ENCODE results near the gene B3GALNT2. TPM values are rescaled to one million over a fixed set of nuclear protein-coding genes. Genes with fewer than 3 reads are reported as not detected.
"Not testable (repeated sequence)": the region's sequence is repeated elsewhere in the genome, so short reads cannot be mapped to it uniquely, and the experiment has no call there.

The B3GALNT2 gene
- total RNA-seq, 1 experiment from 2014 or later = 26.4 TPM

- no TSS peak for BruUV-seq (replicated peaks)
- no peak for DNase-seq
- ChIA-PET CTCF (no interaction called here), POLR2A (ENCODE audit: unreplicated experiment) (no interaction called here)
- no peaks in the 10 kb centered on the region for H3K36me3 ChIP-seq (ENCODE audit: low read depth, low read length)
- H3K27me3 ChIP-seq (ENCODE audit: low read length) = no peaks in the 10 kb centered on the region
- intact Hi-C loops (cut with micrococcal nuclease) = no loop called here
- no peaks in the 10 kb centered on the region for H3F3A ChIP-seq (ENCODE audit: low read length, unreplicated experiment)
- H3K9me3 ChIP-seq (ENCODE audit: low read length) = no peaks in the 10 kb centered on the region
- TF ChIP-seq CTCF (conservative IDR thresholded peaks at IDR 0.05; ENCODE audit: low read depth, low read length) (no peak), EZH2phosphoT487 (IDR thresholded peaks at IDR 0.05; ENCODE audit: borderline replicate concordance, low read length) (no peak), EZH2 (IDR thresholded peaks at IDR 0.05; ENCODE audit: low read length, unreplicated experiment) (no peak)
- H3K4me3 ChIP-seq (ENCODE audit: low read length) = no peak overlapping the region
- H3K79me2 ChIP-seq (ENCODE audit: low read length) = no peaks in the 10 kb centered on the region
- ATAC-seq = no peak
- no peak overlapping the region for H3K9ac ChIP-seq (ENCODE audit: low read length)
- no peaks in the 10 kb centered on the region for H3K9me2 ChIP-seq (replicated peaks; ENCODE audit: low read length)
- no peaks in the 10 kb centered on the region for H3K4me1 ChIP-seq (ENCODE audit: insufficient read depth, low read length)
- no peak overlapping the region for H3K27ac ChIP-seq (ENCODE audit: low read length)
- H2AFZ ChIP-seq (ENCODE audit: low read length) = no peak overlapping the region
- no peaks in the 10 kb centered on the region for H4K20me1 ChIP-seq (ENCODE audit: low read length)
- H3K4me2 ChIP-seq (ENCODE audit: low read length) = no peak overlapping the region
Measured at GRCh38 chr1:235549351-235550139, 45.3 kb upstream of the B3GALNT2 start.

- H3K9me3 ChIP-seq (ENCODE audit: low read length); H3K9me2 ChIP-seq (replicated peaks; ENCODE audit: low read length); H3K4me1 ChIP-seq (ENCODE audit: insufficient read depth, low read length); H3K27me3 ChIP-seq (ENCODE audit: low read length); intact Hi-C loops (cut with micrococcal nuclease); ATAC-seq; H3F3A ChIP-seq (ENCODE audit: low read length, unreplicated experiment); H3K4me2 ChIP-seq (ENCODE audit: low read length); H3K36me3 ChIP-seq (ENCODE audit: low read depth, low read length); DNase-seq; H3K9ac ChIP-seq (ENCODE audit: low read length); H4K20me1 ChIP-seq (ENCODE audit: low read length); H3K79me2 ChIP-seq (ENCODE audit: low read length); H3K27ac ChIP-seq (ENCODE audit: low read length); POLR2A ChIA-PET (ENCODE audit: unreplicated experiment); CTCF ChIA-PET; H3K4me3 ChIP-seq (ENCODE audit: low read length); H2AFZ ChIP-seq (ENCODE audit: low read length); BruUV-seq (replicated peaks): not testable (repeated sequence)
Measured at GRCh38 chr1:235546369-235547155, 42.3 kb upstream of the B3GALNT2 start.

- intact Hi-C loops (cut with micrococcal nuclease) = no loop called here
- Histone ChIP-seq H4K20me1 (ENCODE audit: low read length) (no peaks in the 10 kb centered on the region), H3K4me3 (ENCODE audit: low read length) (no peak overlapping the region), H3K9ac (ENCODE audit: low read length) (no peak overlapping the region), H3K4me2 (ENCODE audit: low read length) (no peak overlapping the region), H3K9me3 (ENCODE audit: low read length) (no peaks in the 10 kb centered on the region), H3F3A (ENCODE audit: low read length, unreplicated experiment) (no peaks in the 10 kb centered on the region), H3K27me3 (ENCODE audit: low read length) (no peaks in the 10 kb centered on the region), H3K36me3 (ENCODE audit: low read depth, low read length) (no peaks in the 10 kb centered on the region), H3K9me2 (replicated peaks; ENCODE audit: low read length) (no peaks in the 10 kb centered on the region), H3K27ac (ENCODE audit: low read length) (no peak overlapping the region), H3K79me2 (ENCODE audit: low read length) (no peaks in the 10 kb centered on the region), H2AFZ (ENCODE audit: low read length) (no peak overlapping the region), H3K4me1 (ENCODE audit: insufficient read depth, low read length) (no peaks in the 10 kb centered on the region)
- no peak for ATAC-seq
- DNase-seq = no peak
- BruUV-seq (replicated peaks) = no TSS peak
- TF ChIP-seq CTCF (conservative IDR thresholded peaks at IDR 0.05; ENCODE audit: low read depth, low read length) (no peak), EZH2 (IDR thresholded peaks at IDR 0.05; ENCODE audit: low read length, unreplicated experiment) (no peak), EZH2phosphoT487 (IDR thresholded peaks at IDR 0.05; ENCODE audit: borderline replicate concordance, low read length) (no peak)
- ChIA-PET CTCF (no interaction called here), POLR2A (ENCODE audit: unreplicated experiment) (no interaction called here)
Measured at GRCh38 chr1:235545292-235545930, 41.2 kb upstream of the B3GALNT2 start.

- BruUV-seq (replicated peaks); H3K4me2 ChIP-seq (ENCODE audit: low read length); H4K20me1 ChIP-seq (ENCODE audit: low read length); DNase-seq; ATAC-seq; H3K9ac ChIP-seq (ENCODE audit: low read length); H3F3A ChIP-seq (ENCODE audit: low read length, unreplicated experiment); H3K4me1 ChIP-seq (ENCODE audit: insufficient read depth, low read length); POLR2A ChIA-PET (ENCODE audit: unreplicated experiment); H3K79me2 ChIP-seq (ENCODE audit: low read length); H3K27me3 ChIP-seq (ENCODE audit: low read length); H3K9me3 ChIP-seq (ENCODE audit: low read length); CTCF ChIA-PET; H3K36me3 ChIP-seq (ENCODE audit: low read depth, low read length); H3K27ac ChIP-seq (ENCODE audit: low read length); H2AFZ ChIP-seq (ENCODE audit: low read length); H3K4me3 ChIP-seq (ENCODE audit: low read length); intact Hi-C loops (cut with micrococcal nuclease); H3K9me2 ChIP-seq (replicated peaks; ENCODE audit: low read length): not testable (repeated sequence)
Measured at GRCh38 chr1:235542845-235543244, 38.6 kb upstream of the B3GALNT2 start.

Data from PC-3 (cell line).